AG08396 (cell line): Measurements from ENCODE around the gene STX1A.

Source experiments
- DNase-seq: peaks from one replicate; pipeline ENCODE4 v3.0.0; 2012; ENCODE audit warnings: low spot score, mixed read lengths

The STX1A gene

DNA sequence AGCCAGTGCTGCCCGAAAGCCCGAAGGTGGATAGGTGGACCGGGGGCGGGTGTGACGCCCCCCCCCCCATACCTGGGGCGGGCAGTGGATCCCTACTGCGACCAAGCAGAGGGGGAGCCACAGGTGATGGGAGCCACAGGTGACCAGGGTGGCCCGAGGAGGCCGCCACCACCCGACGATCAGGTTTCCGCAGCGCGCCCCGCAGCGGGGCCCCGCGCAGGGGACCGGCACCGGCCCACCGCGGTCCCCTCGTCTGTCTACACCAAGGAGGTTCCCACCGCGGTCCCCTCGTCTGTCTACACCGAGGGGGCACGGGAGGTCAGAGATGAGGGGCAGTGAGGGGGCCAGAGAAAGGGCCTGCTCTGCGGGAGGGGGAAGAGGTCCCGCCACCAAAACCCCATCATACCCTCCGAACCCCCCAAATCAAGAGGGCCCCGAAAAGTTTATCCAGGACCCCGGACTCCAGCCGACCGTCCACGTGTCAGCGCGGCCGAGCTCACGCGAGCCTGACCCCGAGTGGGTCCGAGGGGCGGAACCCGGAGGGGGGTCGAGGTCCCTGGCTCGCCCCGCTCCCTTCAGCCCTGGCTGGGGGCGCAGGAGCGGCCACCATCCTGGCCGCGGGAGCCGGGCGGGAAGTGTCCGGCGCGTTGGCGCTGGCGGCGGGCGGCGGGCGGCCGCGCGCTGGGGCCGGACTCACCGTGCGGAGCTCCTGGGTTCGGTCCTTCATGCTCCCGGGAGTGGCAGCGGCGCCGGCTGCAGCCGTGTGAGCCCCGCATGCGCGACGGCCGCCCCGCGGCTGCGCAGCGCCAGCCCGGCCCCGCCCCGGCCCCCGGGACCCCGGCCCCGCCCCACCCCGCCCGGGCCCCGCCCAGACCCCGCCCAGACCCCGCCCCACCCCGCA is at the start of gene STX1A:
TSS of gene STX1A (minus strand) at position 765 of the 901 bp plus-strand sequence. CDS start at position 727, 38 bp downstream.
- peak; percentile 98 for DNase-seq

DNA sequence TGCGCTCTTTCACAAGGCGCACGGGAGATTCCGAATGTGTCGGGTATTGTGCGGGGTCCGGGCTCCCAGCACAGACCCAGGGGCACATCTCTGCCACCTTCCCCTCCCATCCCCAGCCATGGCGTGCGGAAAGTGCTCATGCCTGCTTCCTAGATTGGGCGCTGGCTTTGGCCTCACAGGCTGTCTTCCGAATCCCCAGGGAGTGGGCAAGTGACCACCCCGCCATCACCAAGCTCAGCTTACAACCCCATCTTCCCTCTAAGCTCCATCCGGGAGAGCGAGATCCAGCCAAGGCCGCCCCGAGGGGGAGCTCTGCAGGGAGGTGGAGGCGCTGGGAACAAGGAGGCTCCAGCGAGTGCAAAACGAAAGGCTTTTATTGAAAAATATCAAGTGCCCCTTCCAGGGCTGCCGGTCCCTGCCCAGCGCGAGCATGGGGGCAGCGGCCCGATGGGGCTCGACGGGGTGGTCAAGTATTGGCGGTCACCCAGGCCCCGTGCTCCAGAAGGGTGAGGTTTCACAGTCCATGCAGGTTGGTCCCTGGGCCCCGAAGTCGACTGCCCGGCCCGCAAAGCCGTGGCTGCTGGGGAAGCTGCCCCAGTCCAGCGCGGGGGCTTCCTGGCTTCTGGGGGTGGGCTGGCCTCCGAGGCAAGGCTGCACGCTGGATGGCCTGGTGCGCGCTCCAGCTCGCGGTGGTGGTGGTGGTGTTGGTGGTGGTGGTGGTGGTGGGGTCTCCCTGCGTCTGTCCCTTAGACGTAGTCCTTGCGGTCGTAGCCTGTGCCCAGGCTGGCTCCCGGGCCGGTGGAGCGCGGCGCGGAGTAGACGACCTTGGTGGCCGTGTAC is 49.4 kb upstream of the STX1A start:
- DNase-seq: no peak

DNA sequence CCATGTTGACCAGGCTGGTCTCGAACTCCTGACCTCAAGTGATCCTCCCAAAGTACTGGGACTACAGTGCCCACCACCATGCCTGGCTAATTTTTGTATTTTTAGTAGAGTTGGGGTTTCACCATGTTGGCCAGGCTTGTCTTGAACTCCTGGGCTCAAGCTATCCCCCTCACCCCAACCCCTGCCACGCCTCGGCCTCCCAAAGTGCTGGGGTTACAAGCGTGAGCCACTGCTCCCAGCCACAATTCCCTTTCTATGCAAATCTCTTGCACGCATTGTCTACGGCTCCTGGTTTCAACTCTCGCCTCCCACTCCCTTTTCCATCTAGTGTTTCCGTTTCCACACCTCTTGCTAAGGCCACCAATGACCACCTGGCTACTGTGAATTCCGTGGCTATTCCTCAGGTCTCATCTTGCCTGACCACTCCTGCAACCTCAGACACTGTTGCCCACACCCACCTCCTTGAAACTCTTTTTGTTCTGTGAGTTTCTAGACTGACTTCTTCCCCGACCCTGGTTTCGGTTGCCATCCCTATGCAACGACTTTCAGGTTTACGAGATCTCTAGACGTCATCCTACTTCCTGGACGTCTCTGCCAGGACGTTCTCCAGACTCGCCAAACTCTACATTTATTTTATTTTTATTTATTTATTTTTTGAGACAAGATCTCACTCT is 47.2 kb upstream of the STX1A start:
- DNase-seq: no peak

DNA sequence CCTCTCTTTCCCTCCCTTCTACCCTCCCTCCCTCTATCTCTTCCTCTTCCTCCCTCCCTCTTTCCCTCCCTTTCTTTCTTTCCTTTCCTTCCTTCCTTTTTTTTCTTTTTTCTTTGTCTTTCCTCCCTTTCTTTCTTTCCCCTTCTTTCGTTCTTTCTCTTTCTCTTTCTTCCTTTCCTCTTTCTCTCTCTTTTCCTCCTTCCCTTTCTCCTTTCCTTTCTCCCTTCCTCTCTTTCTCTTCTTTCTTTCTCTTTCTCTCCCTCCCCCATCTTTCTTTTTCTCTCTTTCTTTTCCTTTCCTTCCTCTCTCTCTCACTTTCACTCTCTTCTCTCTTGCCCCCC is 43.2 kb upstream of the STX1A start:
- DNase-seq: no peak

DNA sequence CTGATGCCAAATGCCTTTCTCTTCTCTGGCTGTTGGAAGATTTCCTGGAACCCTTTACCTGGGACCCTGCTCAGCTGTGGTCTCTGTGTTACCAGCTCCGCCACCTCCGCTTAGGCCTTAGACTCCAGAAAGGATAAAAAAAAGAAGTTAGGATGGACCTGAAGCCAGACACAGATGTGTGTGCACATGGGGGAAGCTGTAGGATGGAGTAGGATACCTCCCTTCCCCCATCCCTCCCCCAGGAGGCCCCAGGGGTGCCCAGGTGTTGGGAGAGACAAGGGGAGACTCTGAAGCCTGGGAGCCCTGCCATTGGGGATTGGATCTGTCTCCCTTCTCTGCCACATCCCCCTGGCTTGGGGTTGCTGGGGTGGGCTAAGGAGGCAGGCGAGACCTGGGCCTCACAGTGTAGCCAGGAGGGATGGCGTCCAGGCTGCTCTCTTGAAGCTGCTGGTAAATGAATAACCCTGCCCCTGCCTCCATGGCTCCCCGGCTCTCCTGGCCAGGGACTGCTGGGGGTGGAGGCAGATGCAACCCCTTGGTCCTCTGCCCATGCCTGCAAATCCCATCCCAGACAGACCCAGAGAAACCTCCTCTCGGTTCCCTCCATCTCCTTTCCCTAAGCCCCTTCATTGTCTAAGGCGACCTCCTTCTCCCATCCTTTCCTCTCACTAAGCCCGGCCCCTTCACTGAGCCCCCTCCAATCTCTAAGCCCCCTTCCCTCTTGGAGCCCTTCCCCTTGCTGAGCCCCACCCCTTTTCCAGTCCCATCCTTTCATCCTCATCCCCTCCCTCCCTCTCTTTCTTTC is 42.6 kb upstream of the STX1A start:
- DNase-seq: no peak

DNA sequence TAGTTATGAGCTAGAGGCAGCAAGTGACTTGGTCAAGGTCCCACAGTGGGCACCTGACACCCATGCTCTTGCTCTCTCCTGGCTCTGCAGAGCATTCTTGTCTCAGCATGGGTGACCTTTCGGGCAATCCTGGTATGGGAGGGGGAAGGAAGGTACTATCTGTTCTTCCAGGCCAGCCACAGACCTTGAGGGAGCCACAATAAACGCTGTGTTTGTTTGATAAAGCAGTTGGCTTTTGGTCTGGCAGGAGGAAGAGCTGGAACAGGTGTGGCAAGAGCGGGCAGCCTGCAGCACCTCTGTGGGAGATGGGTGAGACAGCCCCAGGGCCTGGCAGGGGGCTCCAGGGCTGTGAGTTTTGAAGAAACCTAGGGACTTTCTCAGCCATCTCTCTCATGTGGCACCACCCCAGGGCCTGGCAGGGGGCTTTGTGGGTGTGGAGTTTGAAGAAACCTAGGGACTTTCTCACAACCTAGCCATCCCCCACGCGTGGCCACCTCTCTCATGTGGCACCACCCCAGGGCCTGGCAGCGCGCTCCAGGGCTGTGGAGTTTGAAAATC is 39.2 kb upstream of the STX1A start:
- no peak for DNase-seq

DNA sequence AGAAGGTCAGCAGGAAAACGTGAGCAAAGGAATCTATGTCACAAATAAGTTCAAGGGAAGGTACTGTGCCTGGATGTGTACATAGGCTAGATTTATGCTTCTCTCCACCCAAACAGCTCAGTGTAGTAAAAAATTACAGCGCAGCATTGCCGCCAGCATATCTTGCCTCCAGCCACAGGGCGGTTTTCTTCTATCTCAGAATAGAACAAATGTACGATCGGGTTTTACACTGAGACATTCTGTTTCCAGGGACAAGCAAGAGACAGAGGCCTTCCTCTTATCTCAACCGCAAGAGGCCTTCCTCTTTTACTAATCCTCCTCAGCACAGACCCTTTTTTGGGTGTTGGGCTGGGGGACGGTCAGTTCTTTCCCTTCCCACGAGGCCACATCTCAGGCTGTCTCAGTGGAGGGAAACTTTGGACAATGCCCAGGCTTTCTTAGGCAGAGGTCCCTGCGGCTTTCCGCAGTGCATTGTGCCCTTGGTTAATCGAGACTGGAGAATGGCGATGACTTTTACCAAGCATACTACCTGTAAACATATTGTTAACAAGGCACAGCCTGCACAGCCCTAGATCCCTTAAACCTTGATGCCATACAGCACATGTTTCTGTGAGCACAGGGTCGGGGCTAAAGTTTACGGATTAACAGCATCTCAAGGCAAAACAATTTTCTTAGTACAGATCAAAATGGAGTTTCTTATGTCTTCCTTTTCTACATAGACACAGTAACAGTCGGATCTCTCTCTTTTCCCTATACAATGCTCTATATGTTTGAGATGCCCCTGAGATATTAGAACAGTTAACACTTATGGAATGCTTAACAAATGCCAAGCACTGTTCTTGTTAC is 30.7 kb upstream of the STX1A start:
- no peak for DNase-seq

DNA sequence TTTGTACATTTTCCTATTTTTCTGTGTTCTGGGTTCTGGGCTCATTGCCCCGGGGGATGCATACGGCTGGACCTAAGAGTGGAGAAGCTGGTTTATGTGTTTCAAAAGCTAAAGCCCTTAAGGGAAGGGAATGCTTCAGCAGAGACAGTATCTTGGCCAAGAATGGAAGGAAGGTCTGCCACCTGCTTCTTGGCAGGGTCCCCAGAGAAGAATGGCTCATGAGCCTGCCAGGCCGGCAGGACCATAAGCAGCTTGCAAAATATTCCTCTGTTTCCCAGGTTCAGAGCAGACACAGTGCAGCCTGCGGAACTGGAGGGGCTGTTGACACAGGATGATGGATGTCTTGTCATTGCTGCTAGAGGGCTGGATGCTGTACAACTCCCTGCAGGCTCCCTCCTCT is 26.9 kb upstream of the STX1A start:
- no peak for DNase-seq

DNA sequence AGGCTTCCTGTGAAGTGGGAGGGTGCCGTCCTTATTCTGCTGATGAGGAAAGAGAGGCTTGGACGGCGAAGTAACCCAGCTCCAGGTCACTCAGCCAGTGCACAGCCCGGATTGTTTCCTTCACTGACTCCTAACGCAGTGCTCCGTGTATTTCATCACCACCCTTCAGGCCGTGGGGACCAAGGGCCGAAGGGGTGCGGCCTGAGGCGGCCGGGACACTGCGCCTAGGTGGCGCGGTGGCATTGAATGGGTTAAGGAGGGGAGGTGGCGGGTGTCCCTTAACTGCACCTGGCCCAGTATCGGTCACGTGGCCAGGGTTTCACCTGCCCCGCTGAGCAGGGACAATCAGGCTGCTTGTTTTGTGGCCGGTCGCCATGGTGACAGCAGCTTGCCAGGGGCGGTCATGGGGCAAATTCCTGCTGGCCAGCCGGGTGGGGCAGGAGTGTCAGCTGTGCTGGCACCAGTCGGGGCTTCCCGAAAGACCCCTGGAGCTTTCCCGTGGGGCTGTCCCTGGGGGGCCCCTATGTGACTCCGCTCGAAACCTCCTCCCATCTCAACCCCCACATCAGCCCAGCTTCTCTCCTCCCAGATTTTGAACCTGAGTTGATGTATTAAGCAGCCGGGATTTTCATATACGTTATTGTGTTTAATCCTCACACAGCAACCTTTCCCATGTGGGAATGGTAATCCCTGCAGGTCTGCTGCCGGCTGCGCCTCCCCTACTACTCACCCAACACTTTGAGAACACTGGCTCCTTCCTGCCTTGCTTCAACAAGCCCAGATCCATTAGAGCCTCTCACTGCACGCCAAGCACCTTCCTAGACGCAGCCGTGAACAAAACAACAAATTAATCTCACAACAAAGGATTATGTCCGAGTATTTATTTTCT is 23.5 kb upstream of the STX1A start:
- no peak for DNase-seq

DNA sequence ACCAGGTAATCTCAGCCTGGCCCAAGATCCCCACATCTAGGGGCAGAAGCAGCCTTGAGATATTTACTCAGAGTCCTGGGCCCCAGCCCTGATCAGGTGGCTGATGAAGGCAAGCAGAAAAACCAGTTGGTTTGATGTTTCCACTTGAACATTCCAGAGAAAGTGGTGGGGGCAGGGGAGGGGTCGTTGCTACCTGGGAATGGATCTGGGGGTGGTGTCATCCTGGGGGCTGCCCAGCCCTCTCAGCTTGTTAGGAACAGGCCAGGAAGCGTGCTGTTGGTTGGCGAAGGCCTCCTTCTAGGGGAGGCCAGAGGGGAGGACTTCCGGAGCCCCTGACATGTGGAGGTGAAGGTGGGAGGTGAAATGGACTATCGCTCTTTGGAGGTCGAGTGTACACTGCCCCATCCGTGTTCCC is 22.9 kb upstream of the STX1A start:
- DNase-seq: no peak

DNA sequence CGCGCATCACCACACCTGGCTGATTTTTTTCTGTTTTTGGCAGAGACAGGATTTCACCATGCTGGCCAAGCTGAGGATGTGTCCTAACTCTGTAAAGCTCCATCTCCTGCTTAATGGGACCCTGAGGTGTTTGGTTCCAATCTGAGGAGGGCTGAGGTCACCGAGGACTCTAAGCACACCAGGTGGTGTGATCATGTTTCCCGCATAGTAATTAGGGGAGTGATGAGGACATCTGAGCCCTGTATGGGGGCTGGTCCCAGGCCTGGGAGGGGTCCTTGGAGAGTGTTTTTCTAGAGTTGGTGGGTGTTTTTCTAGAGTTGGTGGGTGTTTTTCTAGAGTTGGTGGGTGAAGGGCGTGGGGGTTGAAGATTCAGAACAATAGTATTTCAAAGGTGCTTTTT is 22.1 kb upstream of the STX1A start:
- DNase-seq: no peak

DNA sequence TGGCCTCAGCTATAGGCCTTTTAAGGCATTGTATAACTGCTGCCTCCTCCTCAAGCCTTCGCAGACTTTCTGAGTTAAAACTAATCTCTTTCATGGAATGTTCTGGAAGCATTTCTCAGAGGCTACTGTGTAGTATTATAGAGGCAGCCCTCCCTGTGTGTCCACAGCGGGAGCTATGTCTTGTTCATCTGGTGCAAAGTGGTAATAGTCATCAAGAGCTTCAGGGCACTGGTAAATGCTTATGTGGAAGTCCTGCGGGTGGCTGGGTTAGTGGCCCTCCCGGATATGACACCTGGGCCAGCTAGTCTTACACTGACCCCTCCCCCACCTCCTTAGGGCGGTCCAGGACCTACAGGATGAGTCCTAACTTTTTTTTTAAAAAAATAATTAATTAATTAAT is 21.3 kb upstream of the STX1A start:
- no peak for DNase-seq

DNA sequence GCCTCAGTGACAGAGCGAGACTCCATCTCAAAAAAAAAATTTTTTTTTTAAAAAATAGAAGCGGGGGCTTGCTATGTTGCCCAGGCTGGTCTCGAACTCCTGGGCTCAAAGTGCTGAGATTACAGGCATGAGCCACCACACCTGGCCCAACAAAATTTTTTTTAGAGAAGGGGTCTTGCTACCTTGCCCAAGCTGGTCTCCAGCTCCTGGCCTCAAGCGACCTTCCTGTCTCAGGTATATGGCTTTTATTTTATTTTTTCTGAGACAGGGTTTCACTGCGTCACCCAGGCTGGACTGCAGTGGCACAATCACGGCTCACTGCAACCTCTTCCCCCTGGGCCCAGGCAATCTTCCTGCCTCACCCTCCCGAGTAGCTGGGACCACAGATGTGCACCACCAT is 20.7 kb upstream of the STX1A start:
- no peak for DNase-seq

DNA sequence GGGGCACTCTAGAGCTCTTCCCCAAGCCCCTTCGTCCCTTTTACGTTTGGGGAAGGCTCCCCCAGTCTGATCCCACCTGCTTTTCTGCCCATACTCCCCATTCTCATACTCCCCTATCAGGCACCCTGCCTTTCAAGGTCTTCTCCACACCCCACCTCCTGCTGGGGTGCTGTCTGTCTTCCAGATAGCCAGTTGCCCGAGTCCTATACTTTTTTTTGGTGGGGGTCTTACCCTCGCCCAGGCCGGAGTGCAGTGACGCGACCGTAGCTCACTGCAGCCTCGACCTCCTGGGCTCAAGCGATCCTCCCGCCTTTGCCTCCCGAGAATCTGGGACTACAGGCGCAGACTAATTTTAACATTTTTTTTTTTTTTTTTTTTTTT is 19.9 kb upstream of the STX1A start:
- DNase-seq: no peak

DNA sequence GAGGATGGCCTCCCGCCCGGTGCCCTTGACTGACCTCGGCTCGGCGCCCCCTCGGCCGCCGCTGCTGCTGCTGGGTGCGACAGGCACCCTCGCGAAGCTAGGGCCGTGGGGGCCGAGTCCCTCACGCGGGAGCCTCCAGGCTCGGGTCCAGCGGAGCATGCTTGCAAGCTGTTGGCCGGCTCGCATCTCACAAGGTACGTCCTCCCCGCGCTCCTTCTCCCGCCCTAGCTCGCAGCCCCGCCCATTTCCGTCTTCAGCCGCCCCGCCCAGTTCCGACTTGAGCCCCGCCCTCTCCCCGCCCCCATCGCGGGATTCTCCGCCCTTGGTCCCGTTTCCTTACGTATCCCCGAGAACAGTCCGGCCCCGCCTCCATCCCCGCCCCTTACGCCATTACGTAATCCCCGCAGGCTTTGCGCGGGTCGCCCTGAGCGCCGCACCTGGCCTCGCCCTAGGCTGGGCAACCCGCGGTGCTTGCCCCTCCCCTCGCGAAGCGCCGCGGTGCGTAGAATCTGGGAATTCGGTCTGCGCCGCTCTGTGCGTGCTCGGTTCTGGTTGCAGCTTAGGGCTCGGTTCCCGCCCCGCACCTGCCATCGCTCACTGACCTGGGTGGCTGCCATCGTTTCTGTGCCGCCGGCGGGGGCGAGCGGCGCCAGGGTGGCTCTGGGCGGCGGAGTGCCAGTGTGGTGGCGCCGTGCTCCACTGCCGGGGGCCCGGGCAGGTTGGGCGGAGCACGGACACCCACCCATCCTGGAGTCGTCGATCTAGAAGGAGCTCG is 19.3 kb upstream of the STX1A start, which contains the start of gene ABHD11:
TSS of gene ABHD11 (minus strand) at position 191 of the 775 bp plus-strand sequence. CDS start at position 159, 32 bp downstream.
- DNase-seq: peak; percentile 99

DNA sequence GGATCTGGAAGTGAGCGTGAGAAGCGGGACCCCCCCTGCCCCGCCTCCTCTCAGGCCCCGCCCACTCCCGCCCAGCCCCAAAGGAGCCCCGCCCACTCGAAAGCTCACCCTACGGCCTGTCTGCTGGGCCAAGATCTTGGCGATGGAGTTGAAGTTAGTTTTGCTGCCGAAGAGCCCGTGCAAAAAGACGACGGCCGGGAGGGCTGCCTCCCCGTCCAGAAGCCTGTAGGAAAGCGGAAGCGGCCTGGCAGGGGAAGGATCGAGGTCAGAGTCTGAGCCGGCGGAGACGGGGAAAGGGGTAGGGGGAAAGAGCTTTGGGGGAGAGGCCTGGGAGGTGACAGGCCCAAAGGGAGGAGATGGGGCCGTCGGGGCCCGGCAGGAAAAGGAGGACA is 18.7 kb upstream of the STX1A start:
- DNase-seq: peak; percentile 87

DNA sequence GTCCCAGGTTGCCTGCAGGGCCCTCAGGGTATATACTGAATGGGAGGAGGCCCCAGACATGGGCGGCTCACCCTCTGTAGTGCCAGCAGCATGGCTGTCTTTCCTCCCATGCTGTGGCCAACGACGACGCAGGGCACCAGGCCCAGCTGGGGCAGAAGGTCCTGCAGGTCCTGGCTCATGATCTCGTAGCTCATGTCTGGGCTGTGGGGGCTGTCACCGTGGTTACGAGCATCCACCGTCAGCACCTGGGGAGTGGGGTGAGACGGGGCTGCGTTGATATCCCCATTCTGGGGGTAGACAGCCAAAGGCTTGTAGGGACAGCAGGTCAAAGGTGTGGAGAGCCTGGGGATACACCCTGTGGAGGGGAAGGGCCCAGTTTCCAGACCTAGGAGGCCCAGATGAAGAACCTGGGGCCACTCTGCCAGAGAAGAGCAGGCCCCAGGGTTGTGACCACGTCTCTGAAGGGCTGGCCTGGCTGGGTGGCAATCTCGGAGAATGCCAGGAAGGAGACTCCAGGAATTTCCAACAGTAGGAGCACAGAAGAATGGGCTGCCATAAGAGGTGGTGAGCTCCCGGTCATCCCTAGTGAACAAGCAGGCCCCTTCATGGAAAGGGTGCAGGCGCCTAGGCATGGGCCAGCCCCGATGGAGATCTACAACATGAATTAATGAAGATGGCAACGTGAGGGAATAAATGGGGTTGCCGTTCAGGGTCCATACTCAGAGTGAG is 18.2 kb upstream of the STX1A start:
- no peak for DNase-seq

DNA sequence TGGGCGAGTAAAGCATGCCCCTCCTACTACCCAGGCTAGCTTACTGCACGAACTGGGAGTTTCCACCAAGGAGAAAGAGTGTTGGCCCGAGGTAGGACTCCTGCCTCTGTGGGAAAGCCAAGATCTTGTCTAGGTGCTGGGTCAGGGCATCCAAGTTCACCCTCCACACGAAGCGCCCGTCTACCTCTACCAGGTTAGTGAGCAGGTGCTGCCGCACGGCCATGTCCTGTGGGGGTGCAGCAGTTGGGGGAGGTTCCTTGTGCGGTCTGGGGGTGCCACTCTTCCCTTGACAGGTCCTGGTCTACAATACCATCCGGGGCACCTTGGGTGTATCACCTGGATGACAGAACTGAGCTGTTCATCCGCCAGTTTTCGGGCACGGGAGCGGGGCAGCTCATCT is 17.4 kb upstream of the STX1A start:
- DNase-seq: no peak
